Measurements from ENCODE around the gene SLC6A5.

- TF ChIP-seq CTCF (conservative IDR thresholded peaks at IDR 0.05; ENCODE audit: low read depth, low read length) (no peak), MXI1 (IDR thresholded peaks at IDR 0.05; ENCODE audit: borderline replicate concordance, low read depth, low read length) (no peak), BHLHE40 (IDR thresholded peaks at IDR 0.05; ENCODE audit: low read depth, low read length) (no peak), MAFK (IDR thresholded peaks at IDR 0.05; ENCODE audit: low read depth, low read length) (no peak), FOS (IDR thresholded peaks at IDR 0.05; ENCODE audit: low read depth, low read length) (no peak), RAD21 (IDR thresholded peaks at IDR 0.05; ENCODE audit: low read length) (no peak)
These were observed 26.9 kb downstream of the SLC6A5 start for GRCh38 chr11:20626279-20626678.

Measured in IMR-90 (cell line).